H1 (cell line): ENCODE results near the gene C1orf174. TPM values are rescaled to one million over a fixed set of nuclear protein-coding genes. Genes with fewer than 3 reads are reported as not detected.

ENCODE experiments used
- ASH2L ChIP-seq: fragments of 200-600, 300-600 bp; sonication (generic); IDR thresholded peaks from one replicate; pipeline ENCODE4 v1.7.1; 2017; ENCODE audit warnings: low read length
- ATF2 ChIP-seq: IDR thresholded peaks from 2 replicates; pipeline ENCODE4 v1.6.1; 2012; ENCODE audit warnings: low read length, inconsistent platforms
- JUND ChIP-seq: IDR thresholded peaks from 2 replicates; pipeline ENCODE4 v1.6.1; 2011; ENCODE audit warnings: mild to moderate bottlenecking, improper control_type of control experiment, low read length
- PHF8 ChIP-seq: fragments of 200-600 bp; sonication (generic); conservative IDR thresholded peaks from 2 replicates; pipeline ENCODE4 v1.7.1; 2012; ENCODE audit warnings: low read depth, mild to moderate bottlenecking, inconsistent platforms, low read length, moderate library complexity
- POLR2AphosphoS5 ChIP-seq: IDR thresholded peaks from 2 replicates; pipeline ENCODE4 v1.6.1; 2011; ENCODE audit warnings: low read depth, low read length
- polyA plus RNA-seq, 7 experiments: library from polyadenylated mRNA; depleted of rRNA in 3 of 7; stranded (reverse) in 5 of 7; unstranded in 2 of 7; fragments of >200 nt in 5 of 7; fragments of 200-250 nt in 2 of 7; gene quantifications; 1 replicate in 5 of 7; 2 replicates in 1 of 7; 4 replicates in 1 of 7; pipeline versions ENCODE4 v1.2.1 to v1.2.3, GENCODE V29; 2011 to 2013; ENCODE audit warnings: missing spikeins in 2 of 7, mixed read lengths in 2 of 7
- total RNA-seq: library from RNA; stranded (reverse); fragmentation: NEBNext Ultra II Directional; extraction: Animal tissue kit (Norgen Biotek cat#: 25700); gene quantifications from 2 replicates; pipeline ENCODE4 v1.2.1, GENCODE V29; 2021

C1orf174 gene
- total and polyA plus RNA-seq, 2 of the 8 experiments (the other 6 are each of a cell fraction or from before 2014, with no cell fraction given), result 28.4 to 32.4 TPM

- TF ChIP-seq POLR2AphosphoS5, result no peak
- no peak for TF ChIP-seq ASH2L
- TF ChIP-seq PHF8, result no peak
- TF ChIP-seq JUND, result no peak
- TF ChIP-seq ATF2, result no peak
These were observed 45.1 kb upstream of the C1orf174 start (continued) for GRCh38 chr1:3945222-3945621.
